HG02938 (cell line): Measurements from ENCODE around the gene TPD52L2.
"Not testable (repeated sequence)": the region's sequence is repeated elsewhere in the genome, so short reads cannot be mapped to it uniquely, and the experiment has no call there.

Source experiments
- ATAC-seq: cut with Tn5 transposase; IDR thresholded peaks from one replicate; pipeline ENCODE4 v1.9.1; 2021; ENCODE audit warnings: mild to moderate bottlenecking, moderate library complexity; ENCODE audit not compliant: unreplicated experiment

The TPD52L2 gene

DNA sequence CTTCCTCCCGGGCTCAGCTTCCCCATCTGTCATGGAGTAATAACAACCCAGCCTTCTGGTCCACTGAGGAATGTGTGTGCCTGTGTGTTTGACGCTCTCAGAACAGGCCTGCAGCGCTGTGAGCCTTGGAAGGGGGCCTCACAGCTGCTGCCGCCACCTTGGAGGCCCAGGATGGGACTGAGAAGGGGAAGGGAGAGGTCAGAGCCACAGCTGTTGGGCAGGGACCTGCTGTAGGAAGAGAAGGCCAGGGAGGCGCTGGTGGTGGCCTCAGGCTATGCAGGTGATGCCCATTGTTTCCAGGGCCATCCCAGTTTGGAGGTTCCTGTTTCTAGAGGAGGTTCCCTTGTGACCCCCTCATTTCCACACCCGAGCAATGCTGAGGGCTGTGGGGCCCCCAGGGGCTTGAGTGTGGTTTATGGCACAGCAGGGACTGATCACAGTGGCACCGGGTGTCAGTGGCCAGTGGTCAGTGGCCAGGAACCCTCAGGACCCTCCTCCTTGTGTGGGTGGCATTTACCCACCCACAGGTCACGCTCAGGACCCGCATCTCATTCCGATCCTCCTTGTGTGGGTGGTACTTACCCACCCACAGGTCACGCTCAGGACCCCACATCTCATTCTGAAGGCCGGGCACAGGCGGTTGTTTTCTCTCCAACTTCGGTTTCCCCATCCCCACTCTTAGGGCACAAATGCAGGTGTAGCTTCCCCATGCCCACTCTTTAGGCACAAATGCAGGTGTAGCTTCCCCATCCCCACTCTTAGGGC is 14.0 kb downstream of the TPD52L2 start:
- ATAC-seq: no peak

DNA sequence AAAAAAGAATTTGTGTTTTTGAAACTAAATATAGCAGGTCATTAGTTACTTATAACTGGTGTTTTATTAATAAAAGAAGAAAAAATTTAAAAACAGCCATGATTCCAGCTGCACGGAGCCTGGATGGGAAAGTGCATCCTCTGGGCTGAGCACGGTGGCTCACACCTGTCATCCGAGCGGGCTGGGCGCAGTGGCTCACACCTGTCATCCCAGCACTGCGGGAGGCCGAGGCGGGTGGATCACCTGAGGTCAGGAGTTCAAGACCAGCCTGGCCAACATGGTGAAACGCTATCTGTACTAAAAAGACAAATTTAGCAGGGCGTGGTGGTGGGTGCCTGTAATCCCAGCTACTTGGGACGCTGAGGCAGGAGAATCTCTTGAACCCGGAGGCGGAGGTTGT is 15.8 kb downstream of the TPD52L2 start:
- not testable (repeated sequence) for ATAC-seq

DNA sequence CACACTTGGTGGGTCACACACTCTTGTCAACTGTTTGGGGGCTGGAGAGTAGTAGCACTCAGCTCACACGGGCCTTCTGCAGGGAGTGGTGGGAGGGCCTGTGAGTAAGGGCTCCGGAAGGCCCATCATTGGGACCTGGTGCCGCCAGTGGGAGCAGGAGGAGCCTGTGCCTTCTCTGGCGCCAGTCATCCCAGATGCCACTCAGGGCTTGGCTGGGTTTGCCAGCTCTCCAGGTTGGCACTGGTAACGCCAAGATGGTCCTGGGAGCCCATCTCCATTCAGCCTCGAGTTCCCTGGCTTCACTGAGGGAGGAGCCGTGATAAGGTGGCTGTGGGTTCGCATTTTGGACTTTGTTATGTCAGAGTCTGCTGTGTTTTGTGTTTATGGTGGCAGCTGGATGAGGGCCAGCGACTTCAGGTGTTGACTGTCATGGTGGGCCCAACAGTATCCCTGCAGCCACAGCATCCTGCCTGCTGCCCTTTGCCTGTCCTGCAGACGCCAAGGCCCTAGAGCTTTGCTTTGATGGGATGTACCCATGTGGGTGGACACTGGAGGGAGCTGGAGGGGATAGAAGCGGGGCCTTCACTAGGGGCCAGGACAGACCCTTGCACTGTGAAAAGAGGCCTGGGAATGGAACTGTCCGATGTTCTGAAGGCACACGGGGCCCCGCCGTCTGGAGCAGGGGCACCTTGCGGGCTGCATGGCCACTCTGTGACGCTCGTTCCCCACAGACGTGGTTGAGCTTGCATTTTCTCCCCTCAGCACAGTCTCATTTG is 16.6 kb downstream of the TPD52L2 start:
- ATAC-seq: no peak

DNA sequence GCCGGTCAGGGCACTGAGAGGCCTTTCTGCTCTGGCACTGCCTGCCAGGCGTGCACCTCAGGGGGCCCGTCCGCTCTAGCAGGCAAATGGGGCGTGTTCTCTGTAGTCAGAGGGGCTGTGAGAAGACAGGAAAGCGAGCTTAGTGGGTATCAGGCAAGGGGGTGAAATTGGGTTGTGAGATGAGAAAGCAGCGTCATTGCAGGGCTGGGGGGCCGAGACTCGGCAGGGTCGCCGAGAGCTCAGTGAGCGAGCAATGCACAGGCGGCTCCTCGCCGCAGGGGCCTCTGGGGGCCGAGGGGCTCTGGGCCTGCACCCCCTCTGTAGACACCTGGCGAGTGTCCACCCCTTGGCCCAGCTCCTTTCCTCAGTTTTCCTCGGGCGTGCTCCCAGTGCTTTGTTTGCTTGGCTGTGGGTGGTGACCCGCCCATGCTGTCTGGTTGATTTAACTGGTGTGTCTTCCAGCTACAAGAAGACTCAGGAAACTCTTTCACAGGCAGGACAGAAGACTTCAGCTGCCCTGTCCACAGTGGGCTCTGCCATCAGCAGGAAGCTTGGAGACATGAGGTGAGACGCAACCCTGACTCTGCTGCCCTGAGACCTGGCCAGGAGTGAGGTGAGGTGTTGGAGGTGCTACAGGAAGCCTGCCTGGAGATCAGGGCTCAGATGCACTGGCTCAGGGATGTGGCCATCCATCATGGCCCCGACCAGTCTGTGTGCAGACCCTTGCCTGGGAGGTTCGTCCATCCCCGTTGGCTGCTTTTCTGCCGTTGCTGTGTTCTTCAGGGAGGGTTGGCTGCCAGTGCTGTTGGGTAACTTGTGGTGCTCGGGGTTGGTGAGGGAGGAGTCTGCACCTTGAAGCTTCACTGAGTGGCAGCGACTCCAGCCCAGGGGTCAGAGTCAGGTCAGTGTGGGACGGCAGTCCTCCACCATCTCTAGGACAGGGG is 17.5 kb downstream of the TPD52L2 start:
- ATAC-seq: no peak

DNA sequence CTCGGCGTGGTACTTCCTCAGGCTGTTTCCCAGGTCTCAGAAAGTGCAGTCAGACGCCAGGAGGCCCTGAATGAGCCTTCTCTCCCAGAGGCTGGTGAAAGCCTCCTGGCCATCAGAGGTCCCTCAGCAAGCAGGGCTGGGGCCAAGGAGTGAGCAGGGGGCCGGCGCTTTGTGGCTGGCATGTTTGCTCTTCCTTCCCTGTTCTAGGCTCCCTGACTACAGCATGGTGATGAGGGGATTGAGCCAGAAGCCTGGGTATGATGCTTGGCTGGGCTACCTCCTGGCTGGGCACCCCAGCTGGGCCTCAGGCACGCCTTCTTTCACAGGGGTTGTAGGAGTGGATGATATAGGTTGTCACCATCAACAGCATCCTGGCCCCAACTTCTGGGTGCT is 18.1 kb downstream of the TPD52L2 start:
- no peak for ATAC-seq

DNA sequence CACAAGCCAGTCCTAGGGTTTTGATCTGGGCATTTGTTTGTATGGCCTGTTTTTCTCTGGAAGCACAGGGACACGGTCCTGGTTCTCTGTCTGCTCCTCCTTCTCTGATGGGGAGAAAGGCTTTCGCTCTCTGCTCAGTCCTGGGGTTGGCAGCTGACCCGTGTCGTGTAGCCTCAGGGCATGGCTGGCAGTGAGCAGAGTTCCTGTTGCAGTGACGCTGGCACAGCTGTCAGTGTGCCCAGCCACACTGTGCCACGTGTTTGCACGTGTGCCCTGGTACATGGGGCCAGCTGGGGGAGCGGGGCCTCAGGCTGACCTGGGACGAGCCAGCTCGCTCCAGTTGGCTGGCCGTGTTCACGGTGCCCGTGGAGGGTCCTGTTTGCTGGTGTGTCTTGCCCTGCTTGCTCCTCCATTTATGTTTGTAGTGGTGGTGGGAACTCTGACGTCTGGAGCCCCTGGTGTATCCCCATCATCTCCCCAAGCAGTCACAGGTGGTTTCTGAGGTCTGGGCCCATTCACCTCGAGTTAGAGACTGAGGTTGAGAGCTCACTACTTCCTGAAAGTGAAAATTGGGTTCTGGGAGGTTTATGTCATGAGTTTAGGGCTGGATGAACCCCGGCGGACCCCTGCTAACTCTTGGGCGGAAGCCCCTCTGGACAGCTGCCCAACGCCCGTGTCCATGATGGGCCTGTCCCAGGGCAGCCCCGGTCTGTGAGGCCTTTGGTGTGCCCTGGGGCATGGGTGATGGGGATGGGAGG is 19.6 kb downstream of the TPD52L2 start:
- no peak for ATAC-seq

DNA sequence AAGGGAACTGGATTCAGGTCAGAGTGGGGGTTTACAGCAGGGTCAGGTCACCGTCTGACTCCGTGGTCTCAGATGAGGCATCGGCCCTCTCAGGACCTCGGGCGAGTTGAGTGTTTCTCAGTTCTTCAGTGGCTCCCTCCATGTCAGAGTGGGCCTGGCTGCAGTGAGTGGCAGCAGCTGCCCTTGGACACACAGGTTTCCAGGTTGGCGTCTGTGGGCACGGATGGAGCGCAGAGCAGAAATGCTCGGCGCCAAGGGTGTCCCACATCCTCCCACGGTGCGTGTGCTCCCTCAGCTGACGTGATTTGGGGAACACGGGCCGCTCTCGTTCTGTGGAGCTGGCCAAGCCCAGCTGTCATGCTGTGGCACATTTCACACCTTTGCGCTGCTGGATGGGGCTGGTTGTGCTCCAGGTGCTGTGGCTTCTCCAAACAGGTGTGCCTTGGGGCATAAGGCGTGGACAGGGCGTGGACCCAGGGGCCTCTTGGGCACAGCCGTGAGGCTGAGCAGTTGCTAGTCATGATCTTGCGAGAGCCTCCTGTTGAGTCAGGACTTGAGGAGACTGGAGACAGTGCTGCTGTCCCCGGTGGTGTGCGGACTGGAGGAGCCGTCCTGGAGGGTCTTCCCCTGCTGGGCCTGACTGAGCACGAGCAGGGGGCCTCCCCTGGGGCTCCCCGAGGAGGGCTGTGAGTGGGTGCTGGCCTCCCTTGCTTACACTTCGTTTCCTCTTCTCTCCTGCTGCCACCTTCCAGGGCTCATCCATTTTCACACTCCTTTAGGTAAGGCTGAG is 20.4 kb downstream of the TPD52L2 start:
- ATAC-seq: no peak

DNA sequence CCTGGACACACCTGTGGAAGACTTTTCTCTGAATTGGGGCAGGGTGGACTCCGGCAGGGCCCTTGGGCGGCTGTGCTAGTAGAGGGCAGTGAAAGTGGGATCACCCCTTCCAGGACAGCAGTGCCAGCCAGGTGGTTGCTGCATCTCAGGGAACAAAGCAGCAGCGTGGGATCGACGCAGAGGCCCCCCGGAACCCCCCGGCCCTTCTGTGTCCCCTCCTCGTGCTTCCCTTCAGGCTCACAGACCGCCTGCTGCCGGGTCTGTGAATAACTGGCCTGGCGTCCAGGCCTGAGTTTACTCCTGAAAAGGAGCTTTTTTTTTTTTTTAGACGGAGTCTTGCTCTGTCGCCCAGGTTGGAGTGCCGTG is 21.0 kb downstream of the TPD52L2 start:
- no peak for ATAC-seq

DNA sequence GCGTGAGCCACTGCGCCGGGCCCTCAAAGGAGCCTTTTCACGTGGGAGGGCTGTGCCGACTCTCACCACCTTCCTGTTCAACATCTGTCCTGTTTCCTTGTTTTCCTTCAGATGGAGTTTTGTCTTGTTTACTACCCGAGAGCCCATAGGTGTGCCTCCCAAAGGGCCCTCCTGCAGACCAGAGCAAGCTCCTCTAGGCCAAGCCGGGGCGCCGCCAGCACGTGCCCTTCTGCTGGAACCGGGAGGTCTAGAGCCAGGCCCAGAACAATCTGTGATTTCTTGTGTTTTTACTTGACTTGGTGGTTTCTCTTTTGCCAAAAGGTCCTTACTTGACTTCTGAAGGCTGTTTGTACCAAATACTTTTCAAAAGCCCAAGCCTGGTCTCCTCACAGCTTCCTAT is 21.9 kb downstream of the TPD52L2 start:
- ATAC-seq: no peak

DNA sequence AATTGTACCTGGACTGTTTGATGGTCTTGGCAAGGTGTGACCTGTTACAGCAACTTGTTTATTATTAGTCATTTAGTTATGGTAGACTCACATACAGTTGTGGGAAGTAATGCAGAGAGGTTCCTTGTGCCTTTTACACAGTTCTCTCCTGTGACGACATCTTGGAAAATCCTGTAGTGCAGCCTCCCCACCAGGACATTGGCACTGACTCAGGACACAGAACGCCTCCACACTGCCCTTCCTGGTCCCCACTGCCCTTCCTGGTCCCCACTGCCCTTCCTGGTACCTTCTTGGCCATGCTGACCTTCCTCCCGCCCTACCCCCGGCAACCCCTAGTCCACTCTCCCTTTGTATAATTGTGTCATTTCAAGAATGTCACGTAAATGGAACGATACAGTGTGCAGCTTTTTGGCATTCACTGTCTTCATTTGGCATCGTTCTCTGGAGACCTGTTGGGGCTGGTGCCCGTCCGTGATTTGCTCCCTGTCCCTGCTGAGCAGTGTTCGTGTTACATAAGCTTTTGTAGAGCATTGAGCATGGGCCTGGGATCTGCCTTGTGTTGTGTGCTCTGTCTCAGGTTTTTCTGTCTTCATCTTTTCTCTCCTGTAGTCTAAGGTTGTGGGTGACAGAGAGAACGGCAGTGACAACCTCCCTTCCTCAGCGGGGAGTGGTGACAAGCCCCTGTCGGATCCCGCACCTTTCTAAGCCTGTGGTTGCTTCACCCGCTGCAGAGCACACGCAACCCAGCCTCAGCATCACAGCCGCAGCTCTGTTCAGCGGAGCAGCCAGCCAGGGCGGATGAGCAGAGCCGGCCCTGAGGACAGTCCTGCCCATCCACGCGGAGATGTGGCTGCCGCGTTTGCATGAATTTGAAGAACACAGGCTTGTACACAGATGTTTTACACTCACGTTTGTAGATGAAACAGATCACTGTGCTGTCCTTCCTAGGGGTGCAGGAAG is 24.5 kb downstream of the TPD52L2 start:
- ATAC-seq: no peak

DNA sequence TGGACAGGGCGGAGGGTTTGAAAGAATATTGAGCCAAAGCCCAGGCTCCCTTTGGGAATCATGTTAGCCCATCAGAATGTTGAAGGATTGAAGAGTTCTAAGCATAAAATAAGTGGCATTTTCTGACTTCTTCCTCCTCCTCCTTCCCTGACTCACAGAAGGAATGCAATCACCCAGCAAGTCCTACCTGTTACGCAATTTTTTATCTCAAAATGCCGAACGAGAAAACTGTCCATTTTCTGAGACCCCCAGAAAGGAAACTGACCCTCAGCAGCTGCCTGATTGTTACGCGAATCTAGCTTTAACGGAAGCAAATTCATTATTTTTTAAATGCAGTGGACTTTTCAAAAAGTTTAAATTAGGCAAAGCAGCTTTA is 25.1 kb downstream of the TPD52L2 start:
- no peak for ATAC-seq

DNA sequence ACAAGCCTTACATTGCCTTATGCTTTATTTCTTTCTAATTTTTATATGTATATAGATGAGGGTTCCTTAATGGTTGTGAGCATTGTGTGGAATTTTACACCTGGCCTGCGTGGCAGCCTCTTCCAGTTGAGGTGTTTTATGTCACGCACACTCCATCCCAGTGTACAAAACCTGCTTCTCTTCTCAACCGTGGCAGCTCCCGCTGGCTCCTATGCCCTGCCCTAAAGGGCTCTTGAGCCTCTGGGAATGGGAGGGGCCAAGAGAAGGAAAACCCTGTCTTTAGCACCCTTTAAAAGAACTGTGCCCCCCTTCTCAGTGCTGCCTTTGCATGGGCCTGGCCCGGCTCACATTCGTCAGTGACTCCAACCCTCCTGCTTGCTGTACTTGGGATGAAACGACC is 25.5 kb downstream of the TPD52L2 start:
- ATAC-seq: no peak

DNA sequence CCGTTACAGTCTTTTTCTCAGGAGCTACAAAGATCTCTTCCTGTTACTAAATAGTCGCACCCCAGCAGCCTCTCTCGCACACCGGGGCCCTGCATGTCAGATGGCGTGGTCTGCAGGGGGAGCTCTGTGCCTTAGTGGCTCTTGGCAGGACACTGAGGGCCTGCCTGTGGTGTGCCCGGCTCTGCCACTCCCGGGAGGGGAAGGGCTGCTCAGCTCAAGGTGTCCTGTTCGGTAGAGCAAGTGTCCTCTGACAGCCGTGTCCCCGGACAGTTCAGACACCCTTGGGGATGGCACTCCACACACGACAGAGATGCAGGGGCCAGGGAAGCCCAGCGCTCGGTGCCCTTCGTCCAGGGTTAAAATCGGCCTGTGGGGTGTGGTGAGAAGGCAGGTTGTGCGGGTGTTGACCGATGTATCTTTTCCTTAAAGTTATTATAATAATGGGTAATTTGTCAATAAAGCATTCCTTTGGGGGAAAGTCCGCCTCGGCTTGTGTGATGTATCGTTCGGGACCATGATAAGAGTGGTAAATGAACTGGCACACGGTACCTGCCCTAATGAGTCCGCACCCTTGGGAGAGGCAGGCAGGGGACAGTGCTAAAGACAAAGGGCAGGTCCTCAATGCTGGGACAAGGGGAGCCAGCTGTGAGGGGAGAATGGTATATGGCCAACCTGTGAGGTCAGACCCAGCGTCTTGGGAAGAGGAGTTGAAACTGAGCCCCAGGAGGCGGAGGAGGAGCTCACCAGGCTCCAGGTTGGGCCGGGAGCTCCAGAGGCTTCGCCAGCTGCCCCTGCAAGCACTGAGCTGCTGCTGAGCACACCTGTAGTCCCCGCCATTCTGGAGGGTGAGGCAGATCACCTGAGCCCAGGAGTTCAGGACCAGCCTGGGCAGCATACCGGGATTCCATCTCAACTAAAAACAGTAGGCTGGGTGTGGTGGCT is 26.3 kb downstream of the TPD52L2 start:
- no peak for ATAC-seq

DNA sequence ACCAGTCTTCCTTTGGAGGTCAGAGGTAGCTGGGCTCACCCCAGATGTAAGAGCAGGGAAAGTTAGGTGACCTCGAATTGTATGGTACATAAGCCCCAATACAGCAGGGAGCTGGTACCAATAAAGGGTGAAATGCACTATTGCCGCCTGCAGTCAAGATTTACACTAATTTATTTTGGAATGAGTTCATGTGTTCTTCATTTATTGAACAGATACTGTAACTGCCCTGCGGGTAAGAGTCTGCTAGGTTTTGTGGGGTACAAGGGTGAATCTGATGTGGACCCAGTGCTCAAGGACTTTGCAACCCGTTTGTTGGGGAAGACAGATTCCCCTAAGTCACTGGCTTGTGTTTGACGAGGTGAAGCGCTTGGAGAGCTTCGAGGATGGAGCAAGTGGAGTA is 27.3 kb downstream of the TPD52L2 start:
- ATAC-seq: no peak

DNA sequence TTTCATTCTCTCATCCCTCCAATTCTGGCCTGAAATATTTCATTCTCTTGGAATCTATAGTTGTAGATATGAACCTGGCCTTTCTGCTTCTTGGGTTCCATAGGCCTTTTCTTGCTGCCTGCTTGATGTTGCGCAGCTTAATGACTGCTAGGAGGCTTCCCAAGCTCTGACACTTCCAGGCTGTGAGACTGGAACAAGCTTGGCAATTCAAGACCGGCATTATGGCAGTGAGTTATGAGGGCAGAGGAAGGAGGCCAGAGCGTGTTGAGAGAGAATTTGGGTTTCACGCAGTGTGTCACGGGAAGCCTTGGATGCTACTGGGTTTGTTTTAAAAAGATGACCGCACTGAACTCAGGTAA is 28.9 kb downstream of the TPD52L2 start:
- ATAC-seq: no peak

DNA sequence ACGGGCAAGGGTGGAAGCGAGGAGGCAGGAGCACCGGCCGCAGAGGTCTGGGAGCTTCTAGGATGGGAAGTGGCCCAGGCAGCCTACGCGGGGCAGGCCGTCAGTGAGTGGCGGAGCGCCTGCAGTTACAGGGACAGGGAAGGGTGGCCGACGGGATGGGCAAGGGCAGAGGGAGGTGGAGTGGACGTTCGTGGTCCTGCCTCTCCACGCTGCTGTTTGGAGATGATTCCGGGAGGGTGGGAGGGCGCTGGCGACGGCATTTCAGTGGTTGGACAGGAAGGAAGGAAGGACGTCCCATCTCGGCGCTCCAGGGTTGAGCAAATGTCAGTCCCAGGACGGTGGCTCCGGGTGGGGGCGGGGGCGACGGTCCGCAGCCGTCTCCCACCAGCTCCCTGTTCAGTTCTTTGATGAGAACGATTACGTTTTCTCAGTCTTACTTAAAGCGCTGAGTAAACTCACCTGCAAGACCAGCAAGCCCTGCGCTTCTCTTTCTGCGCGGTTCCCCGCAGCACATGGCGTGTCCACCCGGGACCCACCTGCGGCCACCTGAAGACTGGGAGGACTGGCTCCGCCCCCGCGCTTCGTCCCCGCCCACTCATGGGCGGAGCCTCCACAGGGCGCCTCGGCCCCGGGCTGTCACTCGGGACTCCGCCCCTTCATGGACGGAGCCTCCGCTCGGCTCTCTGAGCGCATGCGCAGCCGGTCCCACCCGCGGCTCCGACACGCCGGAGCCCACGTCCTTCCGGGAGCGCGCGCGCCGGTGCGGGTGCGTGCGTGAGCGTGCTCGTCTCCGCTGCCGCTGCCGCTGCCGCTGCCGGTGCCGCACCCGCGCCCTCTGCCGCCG is 29.5 kb downstream of the TPD52L2 start, which contains the start of gene DNAJC5:
DNAJC5 (plus strand) TSS at position 769 of the 844 bp plus-strand sequence. CDS start 33,220 bp downstream, outside the sequence.
- ATAC-seq: peak; percentile 73
